ENCODE measurements around the gene KCNQ2.

Gene KCNQ2

DNA sequence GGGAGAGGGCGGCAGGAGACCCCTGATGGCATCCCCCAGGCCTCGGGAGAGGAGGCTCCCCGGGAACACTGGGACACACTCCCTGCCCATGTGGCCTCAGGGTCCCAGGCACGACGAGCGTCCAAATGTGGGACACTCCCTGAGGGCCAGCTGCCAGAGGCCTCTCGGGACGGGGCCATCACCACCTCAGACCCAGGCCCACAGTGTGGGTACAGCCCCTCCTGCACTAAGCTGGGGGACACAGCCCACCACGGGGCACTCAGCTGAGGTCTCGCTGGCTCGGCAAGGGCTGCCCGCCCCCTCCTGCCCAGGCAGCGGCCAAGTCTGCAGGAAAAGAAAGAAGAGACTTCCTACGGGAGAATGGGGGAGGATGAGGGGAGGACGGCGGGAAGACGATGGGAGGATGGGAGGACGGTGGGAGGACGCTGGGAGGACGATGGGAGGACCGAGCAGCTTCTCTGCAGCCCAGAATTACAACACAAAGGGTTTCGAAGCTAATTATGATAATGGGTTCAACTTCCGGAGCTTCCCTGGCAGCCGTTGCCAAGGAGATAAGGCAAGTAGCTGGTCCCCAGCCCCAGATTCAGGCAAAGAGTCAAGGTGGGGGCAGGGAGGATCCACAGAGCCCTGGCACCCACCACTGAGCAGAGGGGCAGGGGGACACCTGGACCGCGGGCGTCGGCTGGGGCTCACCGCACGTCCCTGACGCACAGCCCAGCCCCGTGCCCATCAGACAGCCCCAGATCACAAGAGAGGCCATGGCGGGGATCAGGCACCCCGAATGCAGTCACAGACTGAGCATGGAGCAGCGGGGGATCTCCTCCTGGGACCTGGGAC is 17.5 kb downstream of the KCNQ2 start:
- DNase-seq (ENCODE audit: low read depth), result no peak

DNA sequence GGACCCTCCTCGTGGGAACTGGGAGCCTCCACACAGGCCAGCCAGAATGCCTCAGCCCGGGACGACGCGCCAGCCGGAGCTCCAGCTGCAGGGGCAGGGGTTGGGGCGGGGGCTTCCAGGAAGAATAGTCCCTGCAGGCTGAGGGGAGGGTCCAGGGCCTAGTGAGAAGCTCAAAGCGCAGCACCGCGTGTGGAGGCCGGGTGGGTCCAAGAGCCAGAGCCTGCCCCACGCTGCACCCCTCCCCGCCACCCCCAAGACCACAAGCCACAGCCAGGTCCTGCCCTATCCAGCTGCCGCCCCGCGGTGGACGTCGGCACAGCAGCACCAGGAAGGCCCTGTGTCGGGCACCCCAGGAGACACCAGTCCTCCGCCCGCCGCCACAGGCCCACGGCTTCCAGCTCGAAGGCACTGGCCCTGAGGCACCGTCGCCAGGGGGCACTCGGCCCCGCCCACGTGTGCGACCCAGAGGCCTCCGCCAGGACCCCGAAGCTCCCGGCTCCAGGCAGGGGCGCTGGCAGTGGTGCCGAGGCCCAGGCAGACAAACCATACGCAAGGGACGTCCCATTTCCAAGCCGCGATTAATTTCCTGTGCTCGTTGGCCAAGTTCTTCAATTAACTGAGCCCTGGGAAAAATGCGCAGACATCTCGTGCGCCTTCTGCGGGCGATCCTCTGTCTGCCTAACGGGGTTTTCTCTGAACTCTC is 19.5 kb downstream of the KCNQ2 start:
- DNase-seq (ENCODE audit: low read depth), result no peak

DNA sequence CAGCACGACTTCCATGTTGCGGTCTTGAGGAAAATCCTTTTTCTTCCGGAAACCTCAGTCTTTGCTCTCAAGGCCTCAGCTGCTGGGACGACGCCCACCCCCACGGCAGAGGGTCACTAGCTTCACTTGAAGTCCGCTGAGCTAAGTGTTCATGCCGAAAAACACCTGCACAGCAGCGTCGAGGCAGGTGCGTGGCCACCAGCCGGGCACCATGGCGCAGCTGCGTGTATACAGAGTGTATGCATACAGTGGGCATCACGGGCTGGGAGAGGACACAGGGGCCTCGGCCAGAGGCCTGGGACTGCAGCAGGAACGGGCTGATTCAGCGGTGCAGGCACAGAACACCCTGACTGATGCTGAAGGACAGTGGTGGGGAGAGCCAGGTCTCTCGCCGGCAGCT is 20.1 kb downstream of the KCNQ2 start:
- DNase-seq (ENCODE audit: low read depth), result no peak

DNA sequence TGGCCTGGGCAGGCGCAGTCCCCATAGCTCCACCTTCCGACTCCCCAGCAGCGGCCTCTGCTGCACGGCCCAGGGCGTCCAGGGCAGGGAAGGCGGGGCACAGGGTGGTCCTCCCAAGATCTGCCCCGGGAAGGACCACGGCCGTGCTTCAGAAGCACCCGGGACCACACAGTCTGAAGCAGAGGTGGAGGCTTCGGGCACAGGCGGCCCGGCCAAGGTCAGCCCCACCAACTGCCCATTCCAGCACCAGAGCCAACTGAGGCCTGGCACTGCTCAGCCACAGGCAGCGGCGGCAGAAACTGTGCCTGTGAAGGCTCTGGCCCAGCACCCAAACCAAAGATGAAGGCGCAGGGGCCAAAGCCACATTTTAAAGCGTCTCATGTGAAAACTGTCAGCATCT is 20.6 kb downstream of the KCNQ2 start:
- DNase-seq (ENCODE audit: low read depth), result no peak

DNA sequence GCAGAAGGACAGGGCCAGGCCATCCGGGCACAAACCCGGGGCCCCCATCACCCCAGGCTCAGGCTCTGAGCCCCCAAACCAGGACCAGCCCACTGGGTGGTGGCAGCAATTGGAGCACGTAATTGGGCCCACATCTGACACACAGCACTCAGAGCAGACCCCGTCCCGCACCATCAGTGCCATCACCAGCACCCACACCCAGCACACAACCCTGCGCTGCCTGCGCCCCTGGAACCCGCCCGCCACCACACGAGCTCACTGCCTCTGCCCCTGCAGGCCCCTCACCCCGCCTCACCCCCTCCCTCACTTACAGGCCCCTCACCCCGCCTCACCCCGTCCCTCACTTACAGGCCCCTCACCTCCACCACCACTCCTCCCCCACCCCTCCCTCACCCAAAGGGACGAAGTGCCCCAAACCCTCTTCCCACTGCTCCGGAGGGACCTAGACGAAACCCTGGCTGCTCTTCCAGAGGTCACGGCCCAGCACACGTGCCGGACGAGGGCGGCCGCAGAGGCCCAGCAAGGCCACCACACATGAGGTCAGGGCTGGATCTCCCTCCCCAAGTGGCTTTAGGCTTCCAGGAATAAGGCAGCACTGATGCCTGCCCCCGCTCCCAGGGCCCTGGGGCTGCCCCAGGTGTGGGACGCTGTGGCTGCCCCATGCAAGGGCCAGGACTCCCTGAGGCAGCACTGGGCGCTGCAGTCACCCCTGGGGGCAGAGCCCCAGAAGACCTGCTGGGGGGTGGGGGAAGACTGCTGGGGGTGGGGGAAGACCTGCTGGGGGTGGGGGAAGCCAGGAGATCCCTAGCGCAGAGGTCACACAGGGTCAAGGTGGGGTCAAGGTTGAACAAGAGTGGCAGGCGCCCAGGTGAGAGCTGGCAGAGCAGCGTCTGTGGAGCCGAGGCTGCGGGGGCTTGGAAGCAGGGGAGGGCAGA is 22.4 kb downstream of the KCNQ2 start:
- DNase-seq (ENCODE audit: low read depth), result no peak

DNA sequence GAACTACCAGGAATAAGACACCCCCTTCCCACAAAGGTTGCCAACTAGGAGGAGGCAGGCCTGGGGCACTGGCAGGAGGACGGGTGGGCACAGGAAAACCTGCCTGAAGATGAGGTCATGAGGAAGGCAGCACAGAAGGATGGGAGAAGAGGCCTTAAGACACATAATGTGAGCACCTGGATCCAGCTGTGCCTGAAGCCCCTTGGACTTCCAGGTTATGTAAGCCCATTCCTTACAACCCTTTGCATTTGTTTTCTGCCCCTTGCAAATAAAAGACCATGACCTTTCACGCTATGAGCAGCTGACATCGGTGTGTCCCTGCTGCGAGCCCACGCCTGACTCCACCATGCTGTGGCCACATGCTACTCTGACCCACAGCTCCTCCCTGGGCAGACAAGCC is 23.4 kb downstream of the KCNQ2 start:
- no peak for DNase-seq (ENCODE audit: low read depth)

DNA sequence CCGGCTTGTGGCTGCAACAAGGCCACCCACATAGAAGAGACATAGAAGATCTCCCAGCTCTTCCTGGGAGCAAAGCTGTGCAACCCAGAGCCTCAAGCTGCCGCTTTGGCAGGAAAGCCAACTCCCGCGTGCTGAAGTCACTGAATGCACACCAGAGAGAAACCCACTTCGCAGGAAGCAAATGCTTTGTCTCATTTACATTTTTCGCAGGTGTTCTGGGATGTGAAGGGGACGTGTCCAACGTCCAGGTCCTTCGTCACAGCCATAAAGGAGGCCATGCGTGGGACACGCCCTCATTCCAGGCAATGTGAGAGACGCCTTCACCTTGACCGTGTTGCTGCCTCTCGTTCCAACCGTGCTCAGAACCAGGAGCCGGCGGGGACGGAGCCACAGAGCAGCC is 24.4 kb downstream of the KCNQ2 start:
- no peak for DNase-seq (ENCODE audit: low read depth)

DNA sequence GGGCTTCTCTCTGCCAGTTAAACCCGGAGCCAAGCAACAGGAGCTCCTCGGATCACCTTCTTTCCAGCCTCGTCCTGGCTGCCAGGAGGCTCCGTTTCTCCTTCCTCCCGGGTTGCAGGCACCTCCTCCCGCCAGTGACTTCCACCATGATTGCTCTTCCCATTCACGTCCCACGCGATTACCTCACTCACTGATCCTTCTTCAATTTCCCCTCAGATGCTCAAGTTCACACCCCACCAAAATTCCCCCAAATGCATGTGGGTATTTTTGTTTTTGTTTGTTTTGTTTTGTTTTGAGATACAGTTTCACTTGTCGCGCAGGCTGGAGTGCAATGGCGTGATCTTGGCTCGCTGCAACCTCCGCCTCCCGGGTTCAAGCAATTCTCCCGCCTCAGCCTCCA is 25.1 kb downstream of the KCNQ2 start:
- no peak for DNase-seq (ENCODE audit: low read depth)

DNA sequence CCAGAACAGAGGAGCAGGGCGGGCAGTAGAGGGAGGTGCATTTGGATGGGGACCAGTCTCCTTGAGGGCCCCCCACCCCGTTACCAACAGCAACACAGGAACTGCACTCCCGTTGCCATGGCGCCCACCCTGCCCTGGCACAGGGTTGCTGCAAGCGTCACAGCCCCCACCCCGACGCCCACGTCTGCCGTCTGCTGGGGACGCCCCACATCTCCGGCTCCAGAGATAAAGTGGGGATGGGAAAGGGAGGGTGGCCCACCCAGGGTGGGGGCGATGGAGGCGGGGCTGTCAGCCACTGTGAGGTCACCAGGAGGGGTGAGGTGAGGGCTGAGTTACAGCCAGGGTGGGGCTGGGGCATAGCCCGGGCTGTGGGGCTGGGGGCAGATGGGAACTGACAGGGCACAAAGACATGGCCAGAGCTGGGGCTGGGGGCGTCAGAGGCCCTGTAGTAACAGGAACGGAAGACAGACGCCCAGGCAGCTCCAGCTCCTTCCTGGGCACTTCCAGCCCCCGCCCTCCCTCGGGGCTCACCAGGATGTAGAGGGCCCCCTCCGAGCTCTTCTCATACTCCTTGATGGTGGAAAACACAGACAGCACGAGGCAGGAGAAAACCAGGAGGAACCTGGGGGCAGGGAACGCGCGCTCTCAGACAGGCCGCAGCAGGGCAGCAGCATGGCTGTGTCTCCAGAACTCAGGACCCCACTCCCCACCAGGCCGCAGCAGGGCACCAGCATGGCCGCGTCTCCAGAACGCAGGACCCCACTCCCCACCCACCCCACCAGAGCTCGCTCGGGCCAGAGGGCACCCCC is 26.0 kb downstream of the KCNQ2 start:
- DNase-seq (ENCODE audit: low read depth), result no peak

DNA sequence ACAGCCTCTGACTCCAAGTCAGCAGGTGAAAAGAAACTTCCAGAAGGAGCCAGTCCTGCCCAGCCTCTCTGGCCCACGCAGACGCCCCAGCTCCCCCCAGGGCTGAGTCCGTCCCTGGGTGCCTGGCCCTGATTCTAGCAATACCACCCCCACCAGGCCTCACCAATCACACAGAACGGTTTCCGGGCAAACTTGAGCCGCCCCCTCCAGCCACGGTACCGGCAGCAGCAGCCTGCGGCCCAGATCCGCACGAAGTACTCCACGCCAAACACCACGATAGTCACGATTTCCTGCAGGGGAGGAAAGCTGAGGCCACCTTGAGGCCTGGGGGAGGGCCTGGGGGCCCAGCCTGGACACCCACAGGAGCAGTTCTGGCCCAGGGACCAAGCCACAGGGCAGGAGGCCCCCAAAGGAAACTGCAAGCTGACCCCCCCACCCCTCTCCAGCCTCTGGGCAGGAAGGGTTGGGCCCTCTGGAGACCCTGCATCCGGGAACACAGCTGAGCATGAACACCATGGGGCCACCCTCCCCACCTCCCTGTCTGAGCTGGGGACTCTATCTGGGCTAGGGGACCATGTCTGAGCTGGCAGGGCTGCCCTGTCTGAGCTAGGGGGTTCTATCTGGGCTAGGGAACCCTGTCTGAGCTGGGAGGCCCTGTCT is 27.2 kb downstream of the KCNQ2 start:
- DNase-seq (ENCODE audit: low read depth), result no peak

DNA sequence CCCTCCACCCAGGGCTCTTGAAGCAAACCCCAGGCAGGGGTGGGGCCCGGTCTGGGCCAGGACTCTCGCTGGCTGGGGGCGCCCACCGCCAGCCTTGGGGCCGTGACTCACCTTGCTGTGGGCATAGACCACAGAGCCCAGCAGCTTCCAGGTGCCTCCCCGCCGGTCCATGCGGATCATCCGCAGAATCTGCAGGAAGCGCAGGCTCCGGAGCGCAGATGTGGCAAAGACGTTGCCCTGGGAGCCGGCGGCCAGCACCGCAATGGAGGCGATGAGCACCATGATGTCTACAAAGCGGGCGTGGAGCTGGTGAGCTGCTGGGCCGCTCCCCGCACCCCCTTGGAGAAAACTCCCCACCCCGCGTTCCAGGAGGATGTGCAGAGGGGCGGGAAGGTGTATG is 27.9 kb downstream of the KCNQ2 start:
- DNase-seq (ENCODE audit: low read depth), result no peak

DNA sequence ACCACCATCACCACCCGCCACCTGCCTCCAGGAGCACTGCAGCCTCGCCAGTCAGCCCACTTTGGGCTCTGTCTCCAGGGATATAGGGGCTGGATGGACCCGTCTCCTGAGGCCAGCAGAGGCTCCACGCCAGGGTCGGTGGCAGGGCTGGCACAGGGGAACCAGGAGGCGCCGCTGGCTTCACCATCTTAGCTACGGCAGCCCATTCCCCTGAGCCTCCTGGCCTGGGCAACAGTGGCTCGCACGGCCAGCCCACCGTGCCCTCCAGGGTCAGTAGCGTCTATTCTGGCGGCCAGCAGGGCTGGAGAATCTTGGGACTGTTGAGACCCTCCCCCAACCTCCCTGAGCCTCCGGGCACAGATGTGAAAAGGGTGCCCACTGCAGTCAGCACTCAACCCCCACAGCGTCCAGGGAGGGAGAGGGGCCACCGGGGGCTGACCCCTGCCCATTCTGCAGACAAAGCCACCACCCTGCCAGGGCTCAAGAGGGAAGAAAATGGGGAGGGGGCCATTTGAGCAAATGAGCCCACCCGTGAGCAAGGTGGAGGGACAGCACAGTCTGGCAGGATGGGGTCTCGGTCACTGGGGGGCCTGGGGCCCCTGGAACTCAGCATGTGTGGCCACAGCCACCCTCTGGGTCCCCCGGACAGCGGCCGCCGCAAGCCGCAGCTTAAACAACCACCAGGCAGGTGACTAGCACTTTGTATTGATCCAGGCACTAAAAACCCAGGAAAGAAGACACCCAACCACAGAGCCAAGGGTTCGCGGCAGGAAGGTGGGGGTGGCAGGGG is 28.7 kb downstream of the KCNQ2 start:
- no peak for DNase-seq (ENCODE audit: low read depth)

DNA sequence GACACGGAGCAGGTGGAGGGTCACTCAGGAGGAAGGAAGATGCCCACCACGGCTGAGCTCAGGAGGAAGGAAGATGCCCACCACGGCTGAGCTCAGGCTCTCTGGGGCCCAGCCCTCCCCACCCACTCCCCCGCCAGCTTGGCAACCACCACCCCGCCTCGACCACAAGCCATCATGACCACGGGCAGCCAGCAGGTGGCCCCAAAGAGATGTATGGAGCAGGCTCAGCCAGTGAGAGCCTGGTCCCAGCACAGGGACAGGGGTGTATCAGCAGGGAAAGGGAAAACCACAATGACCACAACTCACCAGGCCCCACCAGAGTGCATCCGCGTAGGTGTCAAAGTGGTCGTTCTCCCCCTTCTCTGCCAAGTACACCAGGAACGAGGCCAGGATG is 30.4 kb downstream of the KCNQ2 start:
- DNase-seq (ENCODE audit: low read depth), result no peak

DNA sequence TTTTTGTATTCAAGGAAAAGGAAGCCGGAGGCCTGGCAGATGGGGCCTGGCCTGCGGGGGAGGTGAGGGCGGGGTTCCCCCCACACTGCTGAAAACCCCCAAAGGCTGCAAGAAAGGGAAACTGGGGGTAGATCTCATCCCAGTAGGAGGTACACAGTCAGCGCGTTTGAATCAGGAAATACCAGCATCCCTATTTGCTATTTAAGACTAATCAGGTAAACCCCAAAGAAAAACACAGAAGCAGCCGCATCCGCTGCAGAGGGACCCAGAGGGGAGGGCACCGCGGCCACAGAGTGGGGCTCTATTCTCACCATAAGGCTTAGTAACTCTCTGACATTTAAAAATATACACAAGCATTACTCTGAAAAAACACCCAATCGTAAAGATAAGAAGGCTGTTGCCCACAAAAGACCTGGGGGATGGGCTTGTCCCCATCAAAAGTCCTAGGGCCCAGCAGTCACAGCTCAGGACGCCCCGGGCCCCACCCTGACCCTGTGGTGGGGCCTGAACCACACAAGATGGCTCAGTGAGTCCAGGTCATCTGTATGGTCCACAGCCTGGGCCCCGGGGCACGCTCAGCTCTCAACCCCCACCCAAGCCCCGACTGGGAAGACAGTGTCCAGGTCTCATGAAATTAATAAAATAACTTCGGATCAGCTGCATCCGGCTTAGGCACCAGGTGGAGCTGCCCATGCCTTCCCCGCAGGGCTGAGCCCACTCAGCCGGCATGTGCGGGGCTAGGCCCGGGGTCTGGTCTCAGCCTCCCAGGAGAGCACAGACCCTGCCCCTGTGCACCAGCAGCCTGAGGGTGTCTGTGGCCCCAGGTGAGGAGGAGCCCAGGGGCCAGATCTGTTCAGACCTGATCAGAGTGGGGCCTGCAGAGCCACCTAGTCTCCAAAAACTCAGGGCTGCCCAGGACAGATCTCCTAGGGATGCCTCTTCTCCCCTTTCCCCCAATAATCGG is 31.0 kb downstream of the KCNQ2 start:
- DNase-seq (ENCODE audit: low read depth), result no peak

DNA sequence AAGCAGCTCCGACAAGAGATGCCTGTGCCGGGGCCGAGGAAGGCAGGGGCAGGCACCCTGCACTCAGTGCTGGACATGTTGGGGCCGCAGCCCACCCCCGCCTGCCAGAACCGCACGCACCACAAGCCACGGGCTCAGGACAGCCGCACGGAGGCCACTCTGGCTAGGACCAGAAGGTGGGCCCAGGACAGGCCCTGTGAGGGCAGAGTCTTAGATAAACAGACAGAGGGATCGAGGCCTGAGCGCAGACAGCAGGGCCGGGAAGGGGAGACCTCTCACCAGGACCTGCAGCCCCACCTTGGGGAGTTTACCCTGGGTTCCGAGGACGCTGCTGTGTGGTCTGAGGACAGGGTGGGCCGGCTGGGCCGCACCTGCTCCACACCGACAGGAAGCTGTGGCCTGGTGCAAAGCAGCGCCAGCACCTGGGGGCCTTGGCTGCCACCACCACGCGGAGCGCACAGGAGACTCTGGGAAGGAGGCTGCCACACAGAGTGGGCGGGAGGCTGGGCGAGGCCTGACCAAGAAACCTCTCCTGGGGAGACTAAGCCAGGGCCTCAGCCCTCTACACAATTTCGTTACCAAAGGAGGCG is 32.0 kb downstream of the KCNQ2 start:
- no peak for DNase-seq (ENCODE audit: low read depth)

DNA sequence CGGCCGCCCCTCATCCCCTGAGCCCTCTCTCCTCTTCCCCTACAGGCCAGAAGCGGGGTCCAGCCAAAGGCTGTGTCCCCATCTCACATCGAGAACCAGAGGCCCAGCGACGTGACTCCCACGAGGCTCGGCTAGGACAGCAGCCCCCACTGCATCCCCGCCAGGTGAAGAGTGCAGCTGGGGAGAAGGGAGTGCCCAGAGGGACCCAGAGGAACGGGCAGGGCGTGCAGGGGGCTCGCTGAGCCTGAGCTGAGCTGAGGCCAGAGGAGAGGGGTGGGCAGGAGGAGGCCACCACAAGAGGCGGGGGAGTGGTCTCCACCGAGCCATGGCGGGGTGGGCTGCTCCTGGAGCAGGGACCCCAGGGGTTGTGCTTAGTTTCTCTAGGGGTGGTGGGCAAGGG is 32.6 kb downstream of the KCNQ2 start:
- no peak for DNase-seq (ENCODE audit: low read depth)

DNA sequence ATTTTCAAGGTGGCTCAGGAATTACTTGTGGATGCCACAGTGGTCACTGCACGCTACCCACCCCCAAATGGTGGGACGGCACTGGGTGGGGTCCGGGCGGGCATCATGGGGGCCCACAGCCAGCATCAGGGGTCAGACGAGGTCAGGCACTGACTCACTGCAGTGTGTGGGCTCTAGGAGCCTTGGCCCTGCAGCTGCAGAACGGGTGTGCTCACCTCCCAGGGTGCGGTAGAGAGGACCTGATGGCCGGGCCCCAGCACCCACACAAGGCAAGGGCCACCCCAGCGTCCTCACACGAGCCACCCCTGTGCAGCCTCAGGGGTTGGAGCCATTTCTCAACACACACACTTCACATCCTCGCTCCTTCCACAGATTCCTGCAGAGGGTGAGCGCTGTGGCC is 34.3 kb downstream of the KCNQ2 start:
- DNase-seq (ENCODE audit: low read depth), result no peak

DNA sequence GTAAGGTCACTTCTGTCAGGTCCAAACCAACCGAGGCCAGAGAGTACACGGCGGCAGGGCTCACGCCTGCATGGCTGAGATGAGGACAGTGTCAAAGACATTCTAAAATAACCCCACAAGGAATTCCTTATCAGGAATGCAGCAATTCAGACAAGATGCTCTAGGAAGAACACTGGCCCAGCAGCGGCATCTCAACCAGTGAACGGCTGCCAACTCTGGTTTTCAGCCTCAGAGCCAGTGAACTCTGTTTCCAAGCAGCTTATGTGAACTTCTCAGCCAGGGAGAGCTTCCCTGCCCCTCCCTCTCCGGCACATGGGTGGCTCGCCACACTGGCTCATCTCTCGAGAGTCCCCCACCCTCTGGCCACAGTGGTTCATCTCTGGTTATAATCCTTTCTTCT is 36.9 kb downstream of the KCNQ2 start:
- no peak for DNase-seq (ENCODE audit: low read depth)
